NCI-H146 (cell line): ENCODE measurements around the gene HIPK1.
"Not testable (repeated sequence)": the region's sequence is repeated elsewhere in the genome, so short reads cannot be mapped to it uniquely, and the experiment has no call there.

Experiments
- DNase-seq: peaks from one replicate; lab custom pipeline; 2025; lab: John Stamatoyannopoulos, UW

HIPK1 gene

GRCh38 chr1:113982949-113983348 is 53.8 kb downstream of the HIPK1 start:
- DNase-seq = no peak

GRCh38 chr1:113983391-113983790 is 54.3 kb downstream of the HIPK1 start:
- DNase-seq = no peak

DNA sequence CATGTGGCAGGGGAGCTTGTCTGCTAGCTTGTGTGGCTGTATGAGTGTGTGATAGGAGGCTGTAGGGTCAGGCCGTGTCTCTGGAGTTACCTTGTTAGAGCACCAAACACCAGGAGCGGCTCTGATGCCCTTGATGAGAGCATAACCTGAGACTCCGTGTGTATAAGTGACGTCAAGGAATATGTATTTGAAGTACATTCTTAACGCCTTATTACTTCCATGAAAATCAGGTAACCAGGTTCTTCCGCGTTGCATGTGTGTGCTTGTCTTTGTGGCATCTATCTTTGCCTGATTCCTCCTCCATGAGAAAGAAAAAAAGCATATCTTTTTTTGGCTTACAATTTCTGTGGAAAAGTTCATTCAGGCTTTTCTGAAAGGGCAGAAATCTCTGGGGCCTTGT is 54.7 kb downstream of the HIPK1 start:
- DNase-seq = no peak

- DNase-seq = peak; percentile 63
Measured at GRCh38 chr1:113984710-113985109, 55.6 kb downstream of the HIPK1 start.

GRCh38 chr1:113986802-113987201 is 57.7 kb downstream of the HIPK1 start:
- DNase-seq = no peak

GRCh38 chr1:113987259-113987658 is 58.1 kb downstream of the HIPK1 start:
- DNase-seq = no peak

- DNase-seq = peak; percentile 6
Measured at GRCh38 chr1:113990530-113990929, 61.4 kb downstream of the HIPK1 start.

- no peak for DNase-seq
Measured at GRCh38 chr1:113990961-113991360, 61.8 kb downstream of the HIPK1 start.

DNA sequence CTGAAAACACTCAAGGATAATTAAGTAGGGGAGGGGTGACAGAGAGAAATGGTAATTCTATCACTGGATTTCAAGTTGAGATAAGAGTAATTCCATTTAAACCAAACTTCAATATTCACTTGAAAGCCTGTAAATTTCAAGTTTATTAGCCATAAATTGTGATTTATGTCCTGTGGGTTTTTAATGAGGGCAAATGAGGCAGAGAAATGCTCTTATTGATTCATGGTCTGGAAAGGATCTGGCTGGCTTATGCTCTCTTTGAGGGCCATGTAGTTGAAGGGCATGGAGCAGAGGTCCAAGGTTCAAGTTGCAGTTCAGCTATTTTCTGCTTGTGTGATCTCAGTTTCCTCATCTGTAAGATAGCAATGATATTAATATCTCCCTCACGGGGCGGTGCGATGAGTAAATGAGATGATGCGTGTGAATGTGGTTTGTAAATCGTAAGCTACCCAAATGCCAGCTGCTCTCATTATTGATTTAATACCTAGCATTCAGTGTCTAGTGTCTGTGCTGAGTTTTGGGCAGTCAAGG is 62.4 kb downstream of the HIPK1 start:
- DNase-seq = no peak

- DNase-seq = no peak
Measured at GRCh38 chr1:113993072-113993471, 63.9 kb downstream of the HIPK1 start.

- DNase-seq = no peak
Measured at GRCh38 chr1:113993766-113994165, 64.6 kb downstream of the HIPK1 start.

DNA sequence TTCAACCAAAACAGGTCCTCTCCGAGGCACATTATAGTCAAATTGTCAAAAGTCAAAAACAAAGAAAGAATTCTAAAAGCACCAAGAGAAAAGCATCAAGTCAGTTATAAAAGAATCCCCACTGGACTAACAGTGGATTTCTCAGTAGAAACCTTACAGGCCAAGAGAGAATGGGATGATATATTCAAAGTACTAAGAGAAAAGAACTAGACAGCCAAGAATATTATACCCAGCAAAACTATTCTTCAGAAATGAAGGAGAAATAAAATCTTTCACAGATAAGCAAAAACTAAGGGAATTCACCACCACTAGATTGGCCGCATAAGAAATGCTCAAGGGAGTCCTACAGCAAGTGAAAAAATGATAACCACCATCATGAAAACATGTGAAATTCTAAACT is 66.3 kb downstream of the HIPK1 start:
- no peak for DNase-seq

DNA sequence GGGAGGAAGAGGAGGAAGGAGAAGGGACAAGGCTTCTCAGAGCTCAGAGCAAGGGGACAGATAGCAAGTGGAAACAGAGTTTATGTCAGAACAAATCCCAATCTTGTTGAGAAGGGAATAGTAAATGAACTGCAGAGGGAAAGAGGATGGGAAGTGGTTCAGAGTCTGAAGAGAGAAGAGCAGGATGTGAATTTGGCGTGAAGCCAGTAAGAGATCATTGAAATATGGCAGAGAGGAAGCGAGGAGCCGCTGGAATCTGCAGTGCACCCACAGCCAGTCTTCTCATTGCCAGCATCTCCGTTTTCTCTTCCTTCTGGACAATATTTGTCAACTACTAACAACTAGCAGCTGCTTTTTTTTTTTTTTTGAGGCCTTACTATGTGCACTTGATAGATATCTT is 69.2 kb downstream of the HIPK1 start:
- peak; percentile 17 for DNase-seq

DNA sequence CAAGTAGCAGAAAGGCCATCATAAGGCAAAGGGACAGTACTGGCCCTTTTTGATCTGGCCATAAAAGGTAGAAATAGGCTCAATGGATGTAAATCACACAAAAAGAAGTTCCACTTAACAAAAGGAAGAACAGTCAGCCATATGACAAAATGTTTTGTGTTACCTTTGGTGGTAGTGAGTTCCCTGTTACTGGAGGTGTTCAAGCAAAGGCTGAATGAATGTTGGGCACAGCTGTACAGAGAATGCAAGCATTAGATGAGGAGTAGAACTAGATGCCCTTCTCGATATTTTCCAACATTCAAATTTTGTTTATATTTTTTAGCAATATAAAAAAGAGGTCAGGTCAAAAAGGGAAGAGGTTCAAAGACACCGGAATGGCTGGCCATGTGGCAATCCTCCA is 70.1 kb downstream of the HIPK1 start:
- no peak for DNase-seq

- DNase-seq = peak; percentile 82
Measured at GRCh38 chr1:113999799-114000198, 70.7 kb downstream of the HIPK1 start.

DNA sequence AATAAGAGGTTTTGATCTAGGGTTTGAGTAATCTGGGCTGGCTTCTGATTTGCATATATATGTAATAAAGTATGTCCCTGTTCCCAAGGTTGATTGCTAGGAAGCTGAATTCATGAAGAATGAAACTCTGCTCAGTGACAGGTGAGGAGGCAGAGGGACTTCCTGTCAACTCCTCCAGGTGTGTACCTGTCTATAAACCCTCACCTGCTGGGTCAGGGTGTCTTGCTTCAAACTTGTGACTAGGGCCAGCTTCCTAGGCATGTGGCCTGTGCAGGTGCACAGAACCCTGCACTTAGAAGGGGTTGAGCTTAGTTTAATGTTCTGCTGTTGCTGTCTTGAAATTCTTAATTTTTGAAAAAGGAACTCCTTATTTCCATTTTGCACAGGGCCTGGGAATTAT is 71.3 kb downstream of the HIPK1 start:
- peak; percentile 67 for DNase-seq

- no peak for DNase-seq
Measured at GRCh38 chr1:114002492-114003239, 73.5 kb downstream of the HIPK1 start.

DNA sequence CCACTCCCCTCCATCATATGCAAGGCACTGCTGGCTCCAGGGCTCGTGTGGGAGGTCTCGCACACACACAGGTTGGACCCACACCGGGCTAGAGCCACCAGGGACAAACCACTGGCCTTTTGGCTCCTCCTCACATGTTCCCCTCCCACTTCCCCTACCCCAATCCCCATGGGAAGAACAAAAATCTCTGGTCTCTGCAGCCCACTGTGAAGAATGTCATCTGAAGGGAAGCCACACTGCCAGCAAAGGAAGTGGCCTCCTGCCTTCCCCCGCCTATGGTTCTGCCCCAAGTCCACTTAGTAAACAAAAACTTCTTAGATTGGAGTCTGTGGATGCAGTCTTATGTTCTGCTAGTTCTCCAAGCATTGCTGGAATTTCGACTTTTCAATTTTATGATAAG is 74.3 kb downstream of the HIPK1 start:
- DNase-seq = no peak

DNA sequence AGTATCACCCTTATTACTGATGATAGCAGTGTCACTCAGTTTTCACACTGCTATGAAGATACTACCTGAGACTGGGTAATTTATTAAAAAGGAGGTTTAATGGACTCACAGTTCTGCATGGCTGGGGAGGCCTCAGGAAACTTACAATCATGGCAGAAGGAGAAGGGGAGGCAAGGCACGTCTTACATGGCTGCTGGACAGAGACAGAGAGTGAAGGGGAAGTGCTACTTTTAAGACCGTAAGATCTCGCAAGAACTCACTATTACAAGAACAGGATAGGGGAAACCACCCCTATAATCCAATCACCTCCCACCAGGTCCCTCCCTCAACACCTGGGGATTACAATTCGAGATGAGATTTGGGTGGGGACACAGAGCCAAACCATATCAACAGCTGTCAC is 77.7 kb downstream of the HIPK1 start:
- DNase-seq = not testable (repeated sequence)

GRCh38 chr1:114008480-114008941 is 79.4 kb downstream of the HIPK1 start:
- DNase-seq = no peak

GRCh38 chr1:114008993-114009392 is 79.9 kb downstream of the HIPK1 start:
- no peak for DNase-seq

- no peak for DNase-seq
Measured at GRCh38 chr1:114009393-114009792, 80.3 kb downstream of the HIPK1 start.

GRCh38 chr1:114010433-114011184 is 81.5 kb downstream of the HIPK1 start:
- DNase-seq = no peak
